GM21529 (cell line): ENCODE data around the gene COL6A2.
"Not testable (repeated sequence)": the region's sequence is repeated elsewhere in the genome, so short reads cannot be mapped to it uniquely, and the experiment has no call there.

ENCODE experiments used
- ATAC-seq: cut with Tn5 transposase; IDR thresholded peaks from one replicate; pipeline ENCODE4 v1.9.1; 2021; ENCODE audit not compliant: unreplicated experiment

Gene COL6A2

GRCh38 chr21:46141767-46142581 lies 44.1 kb downstream of the COL6A2 start:
- ATAC-seq: no peak

DNA sequence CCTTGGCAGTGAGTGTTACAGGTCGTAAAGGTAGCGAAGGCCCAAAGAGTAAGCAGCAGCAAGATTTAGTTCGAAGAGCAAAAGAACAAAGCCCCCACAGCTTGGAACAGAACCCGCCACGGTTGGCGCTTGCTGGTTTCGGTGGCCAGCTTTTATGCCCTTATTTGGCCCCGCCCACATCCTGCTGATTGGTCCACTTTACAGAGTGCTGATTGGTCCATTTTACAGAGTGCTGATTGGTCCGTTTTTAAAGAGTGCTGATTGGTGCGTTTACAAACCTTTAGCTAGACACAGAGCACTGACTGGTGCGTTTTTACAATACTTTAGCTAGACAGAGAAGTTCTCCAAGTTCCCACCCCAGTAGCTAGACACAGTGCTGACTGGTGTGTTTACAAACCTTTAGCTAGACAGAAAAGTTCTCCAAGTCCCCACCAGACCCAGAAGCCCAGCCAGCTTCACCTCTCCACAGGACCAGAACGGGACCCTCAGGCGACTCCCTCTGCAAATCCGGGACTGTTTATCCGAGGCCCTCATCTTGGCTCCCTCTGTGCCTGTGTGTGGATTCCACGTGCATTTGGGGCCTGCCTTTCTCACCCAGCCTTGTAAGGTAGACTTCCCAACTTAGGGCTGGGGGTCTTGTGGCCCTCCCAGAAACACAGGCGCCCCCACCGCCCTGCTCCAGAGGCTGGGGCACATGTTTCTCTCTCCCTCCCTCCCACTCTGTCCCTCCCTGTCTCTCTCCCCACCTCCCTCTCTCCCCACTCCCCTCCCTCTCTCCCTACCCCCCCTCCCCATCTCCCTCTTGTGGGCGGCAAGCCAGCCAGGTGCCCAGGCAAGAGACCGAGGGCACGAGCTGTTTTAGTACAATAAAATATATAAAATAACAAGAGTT lies 44.9 kb downstream of the COL6A2 start:
- ATAC-seq: no peak

- no peak for ATAC-seq
These were observed 46.7 kb downstream of the COL6A2 start for GRCh38 chr21:46144464-46145070.

- ATAC-seq: no peak
These were observed 47.4 kb downstream of the COL6A2 start for GRCh38 chr21:46145159-46145839.

GRCh38 chr21:46145840-46146691 lies 48.2 kb downstream of the COL6A2 start:
- no peak for ATAC-seq

- no peak for ATAC-seq
These were observed 48.9 kb downstream of the COL6A2 start for GRCh38 chr21:46146856-46147255.

DNA sequence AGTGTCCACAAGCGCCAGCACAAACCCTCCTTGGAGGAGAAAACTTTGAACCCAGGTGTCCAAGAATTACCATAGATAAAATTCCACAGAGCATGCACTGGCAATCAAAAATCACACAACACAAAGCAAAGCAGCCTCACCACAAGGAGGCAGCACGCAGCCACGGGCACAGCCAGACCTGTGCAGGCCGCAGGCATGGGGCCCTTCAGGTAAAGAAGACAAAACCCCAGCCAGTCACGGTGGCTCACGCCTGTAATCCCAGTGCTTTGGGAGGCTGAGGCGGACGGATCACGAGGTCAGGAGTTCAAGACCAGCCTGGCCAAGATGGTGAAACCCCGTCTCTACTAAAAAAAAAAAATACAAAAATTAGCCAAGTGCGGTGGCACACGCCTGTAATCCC lies 49.5 kb downstream of the COL6A2 start:
- ATAC-seq: not testable (repeated sequence)

- ATAC-seq: no peak
These were observed 50.2 kb downstream of the COL6A2 start for GRCh38 chr21:46148106-46148505.

DNA sequence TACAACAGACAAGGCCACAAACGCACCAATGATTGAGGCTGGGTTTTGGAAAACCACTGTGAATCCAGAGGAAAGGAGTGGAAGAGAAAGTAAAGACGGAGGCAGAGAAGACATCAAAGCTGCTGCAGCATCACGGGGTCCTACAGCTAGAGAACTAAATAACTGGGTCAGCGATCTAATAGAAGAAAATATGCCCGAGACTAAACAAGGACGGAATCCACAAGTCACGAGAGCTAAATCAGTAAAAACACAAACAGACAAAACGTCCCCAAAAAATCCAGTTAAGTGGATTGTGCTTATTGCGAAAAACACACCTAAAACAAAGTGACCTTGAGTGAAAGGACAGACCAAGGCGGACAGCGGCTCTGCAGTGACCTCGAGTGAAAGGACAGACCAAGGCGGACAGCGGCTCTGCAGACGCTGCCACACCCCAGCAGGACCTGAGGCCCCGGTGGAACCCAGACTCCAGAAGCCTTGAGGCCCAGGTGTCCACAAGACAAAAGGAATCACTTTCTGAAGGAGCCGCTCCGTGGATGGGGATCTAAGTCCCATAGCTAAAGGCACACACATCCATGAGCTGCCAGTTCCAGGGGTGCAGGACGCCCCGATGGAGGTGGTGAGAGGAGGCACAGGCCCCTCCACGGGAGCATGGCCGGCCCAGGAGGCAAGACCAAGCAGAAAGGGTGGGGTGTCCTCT lies 51.4 kb downstream of the COL6A2 start:
- no peak for ATAC-seq

DNA sequence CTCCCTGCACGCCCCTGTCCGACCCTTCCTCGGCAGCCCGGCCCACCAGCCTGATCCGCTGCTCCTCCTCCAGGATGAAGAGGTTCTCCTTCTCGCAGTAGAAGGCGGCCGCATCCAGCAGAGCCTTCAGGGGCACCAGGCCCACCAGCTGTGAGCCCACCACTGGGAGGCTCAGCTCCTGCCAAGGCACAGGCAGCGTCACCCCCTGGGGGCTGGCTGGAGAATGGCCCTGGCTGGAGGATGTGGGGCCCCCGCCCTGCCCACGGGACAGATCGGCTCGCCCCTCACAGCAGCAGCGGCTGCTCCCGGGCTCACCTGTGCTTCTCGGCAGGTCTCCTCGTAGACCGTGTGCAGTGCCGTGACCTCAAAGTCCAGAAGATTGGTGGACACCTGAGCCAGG lies 52.2 kb downstream of the COL6A2 start:
- no peak for ATAC-seq

GRCh38 chr21:46150491-46151121 lies 52.7 kb downstream of the COL6A2 start:
- ATAC-seq: no peak

GRCh38 chr21:46151261-46151988 lies 53.5 kb downstream of the COL6A2 start:
- ATAC-seq: no peak

DNA sequence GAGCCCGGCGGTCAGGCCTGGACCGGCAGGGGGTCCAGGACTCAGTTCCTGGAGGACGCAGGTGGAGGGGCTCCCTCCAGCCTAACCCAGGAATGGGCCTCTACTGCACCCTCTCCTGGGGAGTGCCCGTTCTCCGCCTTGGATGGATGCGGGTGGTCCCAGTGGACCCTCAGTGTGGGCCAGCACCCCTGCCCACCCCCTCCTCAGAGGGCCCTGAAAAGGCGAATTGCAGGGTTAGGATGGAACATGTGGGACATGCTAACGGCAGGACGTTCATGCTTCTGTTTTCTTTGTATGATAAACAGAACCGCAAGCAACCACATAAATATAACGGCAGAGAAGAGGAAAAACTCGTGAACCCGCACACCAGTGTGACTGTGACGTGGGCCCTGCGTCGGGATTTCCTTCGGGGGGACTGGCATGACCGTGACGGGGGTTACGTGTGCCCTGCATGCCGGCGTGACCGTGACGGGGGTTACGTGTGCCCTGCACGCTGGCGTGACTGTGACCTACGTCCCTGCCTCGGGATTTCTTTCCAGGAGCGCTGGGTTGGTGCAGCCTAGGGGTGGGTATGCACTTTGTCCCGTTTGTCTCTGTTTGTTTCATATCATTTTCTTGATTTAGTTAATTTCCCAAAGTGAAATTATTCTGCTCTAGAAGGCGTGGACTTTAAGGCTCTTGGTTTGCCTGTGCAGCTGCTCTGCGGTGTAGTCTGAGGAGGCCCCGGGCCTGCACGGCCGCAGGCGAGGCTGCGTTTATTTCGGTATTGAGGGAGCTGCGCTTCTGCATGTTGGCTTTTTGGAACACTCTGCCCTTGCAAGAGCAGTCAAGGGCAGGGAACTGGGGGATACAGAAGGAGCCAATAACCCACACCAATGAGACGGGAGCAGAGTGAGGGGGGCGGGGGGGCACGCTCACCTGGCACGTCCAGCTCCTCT lies 54.3 kb downstream of the COL6A2 start:
- ATAC-seq: no peak

DNA sequence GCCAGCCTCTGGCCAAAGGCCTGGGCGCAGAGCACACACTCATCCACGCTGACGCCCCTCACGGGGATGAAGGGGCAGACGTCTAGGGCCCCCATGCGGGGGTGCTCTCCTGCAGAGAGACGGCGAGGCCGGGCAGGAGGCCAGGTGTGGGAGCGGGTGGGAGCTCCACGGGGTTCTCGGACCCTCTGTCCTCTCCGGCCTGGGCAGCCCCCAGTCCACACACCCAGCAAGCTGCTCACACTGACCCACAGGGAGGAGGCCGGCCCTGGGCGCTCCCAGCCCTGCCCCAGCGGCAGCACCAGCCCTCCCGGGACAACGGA lies 55.0 kb downstream of the COL6A2 start:
- no peak for ATAC-seq

- no peak for ATAC-seq
These were observed 55.6 kb downstream of the COL6A2 start for GRCh38 chr21:46153247-46154154.

- ATAC-seq: no peak
These were observed 56.4 kb downstream of the COL6A2 start for GRCh38 chr21:46154155-46154954.
